K562 (cell line): ENCODE measurements around the gene CCL13. TPM values are rescaled to one million over a fixed set of nuclear protein-coding genes. Genes with fewer than 3 reads are reported as not detected.

Experiments
- ARID2 ChIP-seq: fragments of 450-650 bp; IDR thresholded peaks from 2 replicates; pipeline ENCODE4 v1.6.1; 2017; ENCODE audit warnings: antibody characterized with exemption, mild to moderate bottlenecking
- ATF1 ChIP-seq, 2 experiments: fragments of 450-650 bp in 1 of 2; IDR thresholded peaks; 2 replicates each; pipeline ENCODE4 v1.6.1; 2016; ENCODE audit warnings: missing compliant biosample characterization in 1 of 2, missing genetic modification characterization in 1 of 2
- CHCHD3 ChIP-seq: fragments of 250-450 bp; sonication (Bioruptor Pico); IDR thresholded peaks from 2 replicates; pipeline ENCODE4 v2.1.2; 2022; ENCODE audit warnings: mild to moderate bottlenecking
- CTBP1 ChIP-seq: fragments of 450-650 bp; IDR thresholded peaks from 2 replicates; pipeline ENCODE4 v1.6.1; 2016; ENCODE audit warnings: borderline replicate concordance
- ETV6 ChIP-seq, 3 experiments: fragments of 150-350 bp in 1 of 3; sonication (generic) in 1 of 3; formaldehyde crosslinking in 1 of 3; IDR thresholded peaks; 2 replicates each; pipeline versions ENCODE4 v1.6.1 to v1.8.0; 2014 to 2022; ENCODE audit warnings: borderline replicate concordance in 2 of 3, low read depth in 2 of 3, antibody characterized with exemption in 1 of 3, low read length in 1 of 3, mild to moderate bottlenecking in 1 of 3, missing genetic modification reagents in 1 of 3
- FOSL1 ChIP-seq: fragments of 200-800 bp; sonication (Bioruptor generic); conservative IDR thresholded peaks from 2 replicates; pipeline ENCODE4 v1.6.1; 2016; ENCODE audit warnings: missing genetic modification characterization, missing compliant biosample characterization
- GATAD2B ChIP-seq: fragments of 450-650 bp; IDR thresholded peaks from 2 replicates; pipeline ENCODE4 v1.6.1; 2017; ENCODE audit warnings: mild to moderate bottlenecking, borderline replicate concordance
- HDAC8 ChIP-seq: fragments of 450-650 bp; IDR thresholded peaks from 2 replicates; pipeline ENCODE4 v1.6.1; 2016; ENCODE audit warnings: mild to moderate bottlenecking, missing genetic modification characterization, moderate library complexity, missing compliant biosample characterization
- HNRNPK ChIP-seq: fragments of 200-400 bp; formaldehyde crosslinking; IDR thresholded peaks from one replicate; pipeline ENCODE4 v1.6.1; 2018; ENCODE audit warnings: mild to moderate bottlenecking, low read depth, low read length; ENCODE audit not compliant: poor library complexity, severe bottlenecking
- LCOR ChIP-seq: sonication (generic); formaldehyde crosslinking; IDR thresholded peaks from 2 replicates; pipeline ENCODE4 v1.8.0; 2022; ENCODE audit warnings: mild to moderate bottlenecking, missing genetic modification reagents
- MTA2 ChIP-seq: fragments of 450-650 bp; IDR thresholded peaks from 2 replicates; pipeline ENCODE4 v1.6.1; 2016; ENCODE audit warnings: low read depth
- NCOA1 ChIP-seq: fragments of 450-650 bp; IDR thresholded peaks from 2 replicates; pipeline ENCODE4 v1.6.1; 2016; ENCODE audit warnings: low read depth
- NELFE ChIP-seq: IDR thresholded peaks from 2 replicates; pipeline ENCODE4 v1.6.1; 2011; ENCODE audit warnings: mild to moderate bottlenecking; ENCODE audit not compliant: insufficient read depth, insufficient read length
- NFXL1 ChIP-seq: fragments of 450-650 bp; formaldehyde crosslinking; IDR thresholded peaks from 2 replicates; pipeline ENCODE4 v1.4.0; 2021; ENCODE audit warnings: mild to moderate bottlenecking
- NRF1 ChIP-seq, 2 experiments: fragments of 450-650 bp; IDR thresholded peaks in 1 of 2; conservative IDR thresholded peaks in 1 of 2; 2 replicates each; pipeline ENCODE4 v1.6.1; 2014; ENCODE audit warnings: mild to moderate bottlenecking in 2 of 2
- PBX2 ChIP-seq, 2 experiments: IDR thresholded peaks in 1 of 2; conservative IDR thresholded peaks in 1 of 2; 2 replicates each; pipeline ENCODE4 v1.6.1; 2016; ENCODE audit warnings: low read depth in 2 of 2, mild to moderate bottlenecking in 1 of 2, missing compliant biosample characterization in 1 of 2, missing genetic modification characterization in 1 of 2, moderate library complexity in 1 of 2
- POLR2A ChIP-seq: fragments of 450-650 bp; conservative IDR thresholded peaks from 2 replicates; pipeline ENCODE4 v1.6.1; 2016
- SMAD2 ChIP-seq: fragments of 150-350 bp; IDR thresholded peaks from 2 replicates; pipeline ENCODE4 v1.6.1; 2014; ENCODE audit warnings: low read depth, mild to moderate bottlenecking, low read length
- SNRNP70 ChIP-seq: fragments of 200-400 bp; formaldehyde crosslinking; optimal IDR thresholded peaks from 2 replicates; pipeline ENCODE3; 2017; ENCODE audit warnings: low read depth, low read length
- SREBF2 ChIP-seq: sonication (generic); formaldehyde crosslinking; IDR thresholded peaks from 2 replicates; pipeline ENCODE4 v1.4.0; 2020; ENCODE audit warnings: mild to moderate bottlenecking, missing genetic modification reagents
- TAF15 ChIP-seq: fragments of 200-400 bp; formaldehyde crosslinking; IDR thresholded peaks from 2 replicates; pipeline ENCODE4 v1.6.1; 2017; ENCODE audit warnings: mild to moderate bottlenecking, low read depth, low read length, moderate library complexity
- TAF9B ChIP-seq: fragments of 450-650 bp; IDR thresholded peaks from 2 replicates; pipeline ENCODE4 v1.6.1; 2018; ENCODE audit warnings: mild to moderate bottlenecking; ENCODE audit not compliant: partially characterized antibody
- USF1 ChIP-seq: sonication (generic); formaldehyde crosslinking; IDR thresholded peaks from 2 replicates; pipeline ENCODE4 v1.9.0; 2022; ENCODE audit warnings: mild to moderate bottlenecking, missing genetic modification reagents
- YBX1 ChIP-seq: fragments of 450-650 bp; IDR thresholded peaks from 2 replicates; pipeline ENCODE4 v1.7.1; 2016; ENCODE audit warnings: mild to moderate bottlenecking
- ZC3H8 ChIP-seq: fragments of 450-650 bp; IDR thresholded peaks from 2 replicates; pipeline ENCODE4 v1.6.1; 2017
- ZFP36 ChIP-seq: fragments of 150-350 bp; IDR thresholded peaks from 2 replicates; pipeline ENCODE4 v1.6.1; 2018; ENCODE audit warnings: low read length, low read depth; ENCODE audit not compliant: partially characterized antibody
- ZNF24 ChIP-seq: fragments of 450-650 bp; IDR thresholded peaks from 2 replicates; pipeline ENCODE4 v1.6.1; 2016
- ZNF311 ChIP-seq: fragments of 250-450 bp; sonication (Bioruptor Pico); IDR thresholded peaks from 2 replicates; pipeline ENCODE4 v1.4.0; 2020; ENCODE audit warnings: mild to moderate bottlenecking, moderate library complexity
- ZNF384 ChIP-seq: IDR thresholded peaks from 2 replicates; pipeline ENCODE4 v1.6.1; 2012; ENCODE audit warnings: low read depth, low read length, improper control_type of control experiment
- ZNF561 ChIP-seq: fragments of 450-650 bp; formaldehyde crosslinking; conservative IDR thresholded peaks from 2 replicates; pipeline ENCODE4 v1.4.0; 2020; ENCODE audit warnings: mild to moderate bottlenecking, moderate library complexity
- ZNF780A ChIP-seq: fragments of 250-450 bp; sonication (Bioruptor Pico); IDR thresholded peaks from 2 replicates; pipeline ENCODE4 v1.5.0; 2021; ENCODE audit warnings: mild to moderate bottlenecking
- polyA plus RNA-seq, 8 experiments: library from polyadenylated mRNA; depleted of rRNA in 4 of 8; stranded (reverse) in 5 of 8; unstranded in 3 of 8; fragments of >200 nt; fragmentation: Nextera tagmentation in 2 of 8; fragmentation: Illumina TruSeq in 1 of 8; extraction: Ambion mirVana in 2 of 8; extraction: Trizol in 1 of 8; gene quantifications; 2 replicates each; pipeline versions ENCODE4 v1.2.1 to v1.2.3, GENCODE V29; 2011 to 2014; ENCODE audit warnings: inconsistent platforms in 1 of 8, missing spikeins in 1 of 8
- total RNA-seq, 7 experiments: library from RNA; depleted of rRNA in 6 of 7; stranded (reverse); fragments of >200 nt in 6 of 7; fragmentation: Illumina TruSeq in 2 of 7; extraction: Trizol in 2 of 7; gene quantifications; 2 replicates each; pipeline versions ENCODE4 v1.2.1 to v1.2.3, GENCODE V29; 2011 to 2021; ENCODE audit warnings: low replicate concordance in 1 of 7

CCL13 gene
- total and polyA plus RNA-seq, 9 of the 15 experiments (the other 6 are each of a cell fraction or from before 2014, with no cell fraction given), result not detected

- TF ChIP-seq NRF1 (conservative IDR thresholded peaks at IDR 0.05 in 1 of 2, IDR thresholded peaks at IDR 0.05 in 1 of 2) (no peak), YBX1 (no peak), ZNF780A (no peak), NFXL1 (CRISPR knock-in tag) (no peak), SREBF2 (no peak), CHCHD3 (no peak), GATAD2B (no peak), ZNF24 (no peak), ATF1 (CRISPR knock-in tag; IDR thresholded peaks at IDR 0.05) (no peak), ATF1 (tag; IDR thresholded peaks at IDR 0.05) (no peak), ZC3H8 (no peak), USF1 (no peak), MTA2 (no peak), POLR2A (no peak), TAF9B (no peak), ETV6 (IDR thresholded peaks at IDR 0.05; ENCODE audit: borderline replicate concordance in 1 of 2, low read depth in 2 of 2, low read length in 1 of 2) (no peak), ETV6 (CRISPR knock-in tag; IDR thresholded peaks at IDR 0.05; ENCODE audit: borderline replicate concordance) (no peak), SNRNP70 (no peak), ZNF561 (CRISPR knock-in tag) (no peak), LCOR (CRISPR knock-in tag) (no peak), NELFE (no peak), NCOA1 (no peak), HDAC8 (tag) (no peak), SMAD2 (no peak), ARID2 (no peak), ZFP36 (peak; percentile 12), ZNF384 (no peak), FOSL1 (tag) (no peak; the same call in 1 of the 2 replicates), TAF15 (no peak), HNRNPK (no peak), CTBP1 (peak; percentile 37), ZNF311 (peak; percentile 63; the same call in 1 of the 2 replicates), PBX2 (CRISPR knock-in tag; IDR thresholded peaks at IDR 0.05; ENCODE audit: low read depth) (no peak), PBX2 (tag; conservative IDR thresholded peaks at IDR 0.05; ENCODE audit: low read depth) (no peak)
Measured at GRCh38 chr17:34347063-34347462, 9.2 kb upstream of the CCL13 start (continued).
